Transverse colon (tissue), 4 donors: ENCODE results near the gene CRB2. TPM values are rescaled to one million over a fixed set of nuclear protein-coding genes. Genes with fewer than 3 reads are reported as not detected.

ENCODE experiments used
- DNase-seq: peaks from one replicate; pipeline ENCODE4 v3.0.0-alpha.2; 2019
- H3K27ac ChIP-seq, 4 donors: fragments of 200-600 bp; sonication (generic); 2 replicates each; pipeline ENCODE4 v1.5.1; 2016 to 2018; ENCODE audit warnings: inconsistent platforms in 4 of 4
- H3K27me3 ChIP-seq: fragments of 200-600 bp; sonication (generic); 2 replicates; pipeline ENCODE4 v1.5.1; 2017; ENCODE audit warnings: inconsistent platforms
- H3K36me3 ChIP-seq, 4 donors: fragments of 200-600 bp; sonication (generic); 2 replicates each; pipeline ENCODE4 v1.5.1; 2017 to 2019; ENCODE audit warnings: inconsistent platforms in 4 of 4
- H3K4me1 ChIP-seq, 4 donors: fragments of 200-600 bp; sonication (generic); 2 replicates each; pipeline ENCODE4 v1.5.1; 2017 to 2020; ENCODE audit warnings: inconsistent platforms in 4 of 4
- H3K4me3 ChIP-seq, 4 donors: fragments of 200-600 bp; sonication (generic); 1 replicate in 1 of 4; 2 replicates in 3 of 4; pipeline versions ENCODE4 v1.5.1 to v1.6.1; 2017 to 2019; ENCODE audit warnings: inconsistent platforms in 4 of 4
- H3K9me3 ChIP-seq, 2 donors: fragments of 200-600 bp; sonication (generic); 2 replicates each; pipeline ENCODE4 v1.5.1; 2017 to 2019; ENCODE audit warnings: inconsistent platforms in 2 of 2
- EP300 ChIP-seq: sonication (generic); formaldehyde crosslinking; IDR thresholded peaks from one replicate; pipeline ENCODE4 v1.6.1; 2017; ENCODE audit warnings: antibody characterized with exemption, low read depth
- POLR2A ChIP-seq: fragments of 450-650 bp; IDR thresholded peaks from one replicate; pipeline ENCODE4 v1.6.1; 2016; ENCODE audit warnings: antibody characterized with exemption, mild to moderate bottlenecking, moderate library complexity
- POLR2AphosphoS5 ChIP-seq, 3 donors: sonication (generic); formaldehyde crosslinking; IDR thresholded peaks; one replicate each; pipeline ENCODE4 v1.6.1; 2016; ENCODE audit warnings: antibody characterized with exemption in 3 of 3
- WGBS, 2 donors: methylation state at CpG; one replicate each; pipeline ENCODE4 v1.1.5; 2018; ENCODE audit warnings: low coverage in 1 of 2; 5-methylcytosine and 5-hydroxymethylcytosine counted together
- in situ Hi-C, 4 donors: fragments of 200-750 bp; cut with MboI; loops; one replicate each; pipeline versions ENCODE4 v1.15.0 to v1.15.1; 2017; ENCODE audit warnings: low sequenced_read_pairs in 3 of 4, low pct_ligation_motif_present in 1 of 4, low pct_unique_long_range_greater_than_20kb in 1 of 4
- intact Hi-C: fragments of 100-400 bp; cut with DNase I; formaldehyde crosslinking; loops from one replicate; pipeline ENCODE4 v1.15.1; 2023; ENCODE audit warnings: low total_unique reads
- total RNA-seq, 4 donors: library from RNA; depleted of rRNA; stranded (reverse); fragments of >200 nt; gene quantifications; one replicate each; pipeline ENCODE4 v1.1.0, GENCODE V29; 2016
- TF ChIP-seq, protein P1 (sequence below), 5 experiments: fragments of 200-600 bp in 3 of 5; fragments of 450-650 bp in 2 of 5; sonication (generic) in 3 of 5; IDR thresholded peaks; 1 replicate in 2 of 5; 2 replicates in 3 of 5; pipeline ENCODE4 v1.5.1; 2016 to 2017; ENCODE audit warnings: antibody characterized with exemption in 5 of 5, inconsistent platforms in 3 of 5, mild to moderate bottlenecking in 2 of 5, moderate library complexity in 1 of 5

CRB2 gene
- total RNA-seq, 4 donors from 2014 or later: 0.32 to 0.82 (median 0.75) TPM; not detected in 1

DNA sequence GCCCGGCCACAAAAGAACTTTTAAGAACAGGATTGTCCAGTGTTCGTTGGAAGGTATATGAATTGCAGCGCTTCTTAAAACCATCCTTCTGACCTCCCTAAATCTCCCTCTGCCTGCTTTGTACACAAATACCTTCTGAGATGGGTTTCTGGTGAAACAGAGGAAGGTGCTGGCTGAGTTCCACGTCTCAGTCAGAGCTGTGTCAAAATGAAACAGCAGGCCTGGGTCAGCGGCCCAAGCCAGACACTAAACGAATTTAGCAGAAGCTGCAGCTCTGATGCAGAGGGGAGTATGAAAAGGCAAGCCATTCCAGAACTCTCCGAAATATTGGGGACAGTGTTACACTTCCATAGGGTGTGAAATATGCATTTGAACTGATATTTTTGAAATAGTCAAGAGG is 37.8 kb upstream of the CRB2 start:
- Histone ChIP-seq H3K9me3 (no peaks in the 10 kb centered on the region), H3K27ac (peak overlapping the region in 2 of 4 donors; percentile 19 to 60), H3K4me3 (no peak overlapping the region), H3K36me3 (no peaks in the 10 kb centered on the region), H3K4me1 (peaks cover 0 to 15% (median 2%) of the 10 kb centered on the region in 4 donors), H3K27me3 (no peaks in the 10 kb centered on the region)
- peak; percentile 21 for DNase-seq
- intact Hi-C loops: no loop called here
- TF ChIP-seq, protein P1, sequence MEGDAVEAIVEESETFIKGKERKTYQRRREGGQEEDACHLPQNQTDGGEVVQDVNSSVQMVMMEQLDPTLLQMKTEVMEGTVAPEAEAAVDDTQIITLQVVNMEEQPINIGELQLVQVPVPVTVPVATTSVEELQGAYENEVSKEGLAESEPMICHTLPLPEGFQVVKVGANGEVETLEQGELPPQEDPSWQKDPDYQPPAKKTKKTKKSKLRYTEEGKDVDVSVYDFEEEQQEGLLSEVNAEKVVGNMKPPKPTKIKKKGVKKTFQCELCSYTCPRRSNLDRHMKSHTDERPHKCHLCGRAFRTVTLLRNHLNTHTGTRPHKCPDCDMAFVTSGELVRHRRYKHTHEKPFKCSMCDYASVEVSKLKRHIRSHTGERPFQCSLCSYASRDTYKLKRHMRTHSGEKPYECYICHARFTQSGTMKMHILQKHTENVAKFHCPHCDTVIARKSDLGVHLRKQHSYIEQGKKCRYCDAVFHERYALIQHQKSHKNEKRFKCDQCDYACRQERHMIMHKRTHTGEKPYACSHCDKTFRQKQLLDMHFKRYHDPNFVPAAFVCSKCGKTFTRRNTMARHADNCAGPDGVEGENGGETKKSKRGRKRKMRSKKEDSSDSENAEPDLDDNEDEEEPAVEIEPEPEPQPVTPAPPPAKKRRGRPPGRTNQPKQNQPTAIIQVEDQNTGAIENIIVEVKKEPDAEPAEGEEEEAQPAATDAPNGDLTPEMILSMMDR (IDR thresholded peaks at IDR 0.05): no peak
- TF ChIP-seq POLR2AphosphoS5 (IDR thresholded peaks at IDR 0.05) (no peak), POLR2A (no peak), EP300 (no peak)
- 56 to 59% methylated on average over 3 to 7 of the region's 7 CpGs for WGBS, 2 donors
- in situ Hi-C loops: no loop called here

DNA sequence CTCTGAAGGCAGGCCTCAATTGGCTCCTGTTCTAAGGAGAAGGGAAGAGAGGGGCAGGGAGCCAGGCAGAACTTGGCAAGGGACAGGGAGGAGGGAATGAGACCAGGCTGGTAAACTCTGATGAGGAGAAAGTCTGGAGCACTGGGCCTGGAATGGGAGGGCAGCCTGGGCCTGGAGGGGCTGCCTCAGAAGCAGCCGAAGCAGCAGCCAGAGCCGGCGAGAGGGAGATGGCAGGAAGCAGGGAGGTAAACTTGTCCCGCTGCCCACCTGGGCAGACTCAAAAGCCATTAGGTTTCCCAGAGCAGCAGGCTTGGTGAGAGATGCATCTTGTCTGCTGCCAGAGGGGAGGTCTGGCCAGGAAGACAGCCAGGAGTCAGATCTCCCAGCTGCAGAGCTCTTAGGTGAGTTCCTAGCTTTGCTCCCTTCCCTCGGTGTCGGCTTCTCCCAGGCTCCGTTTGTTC is 37.0 kb upstream of the CRB2 start:
- no peak for DNase-seq
- in situ Hi-C loops: no loop called here
- Histone ChIP-seq H3K36me3 (no peaks in the 10 kb centered on the region), H3K27ac (peak overlapping the region in 2 of 4 donors; percentile 19 to 60), H3K4me1 (peaks cover 0 to 15% (median 2%) of the 10 kb centered on the region in 4 donors), H3K4me3 (no peak overlapping the region), H3K27me3 (no peaks in the 10 kb centered on the region), H3K9me3 (no peaks in the 10 kb centered on the region)
- TF ChIP-seq POLR2A (no peak), POLR2AphosphoS5 (IDR thresholded peaks at IDR 0.05) (no peak), EP300 (no peak)
- TF ChIP-seq, protein P1 (IDR thresholded peaks at IDR 0.05): no peak
- WGBS, 2 donors: 20 to 72% methylated on average over 1 to 7 of the region's 7 CpGs
- intact Hi-C loops: no loop called here

DNA sequence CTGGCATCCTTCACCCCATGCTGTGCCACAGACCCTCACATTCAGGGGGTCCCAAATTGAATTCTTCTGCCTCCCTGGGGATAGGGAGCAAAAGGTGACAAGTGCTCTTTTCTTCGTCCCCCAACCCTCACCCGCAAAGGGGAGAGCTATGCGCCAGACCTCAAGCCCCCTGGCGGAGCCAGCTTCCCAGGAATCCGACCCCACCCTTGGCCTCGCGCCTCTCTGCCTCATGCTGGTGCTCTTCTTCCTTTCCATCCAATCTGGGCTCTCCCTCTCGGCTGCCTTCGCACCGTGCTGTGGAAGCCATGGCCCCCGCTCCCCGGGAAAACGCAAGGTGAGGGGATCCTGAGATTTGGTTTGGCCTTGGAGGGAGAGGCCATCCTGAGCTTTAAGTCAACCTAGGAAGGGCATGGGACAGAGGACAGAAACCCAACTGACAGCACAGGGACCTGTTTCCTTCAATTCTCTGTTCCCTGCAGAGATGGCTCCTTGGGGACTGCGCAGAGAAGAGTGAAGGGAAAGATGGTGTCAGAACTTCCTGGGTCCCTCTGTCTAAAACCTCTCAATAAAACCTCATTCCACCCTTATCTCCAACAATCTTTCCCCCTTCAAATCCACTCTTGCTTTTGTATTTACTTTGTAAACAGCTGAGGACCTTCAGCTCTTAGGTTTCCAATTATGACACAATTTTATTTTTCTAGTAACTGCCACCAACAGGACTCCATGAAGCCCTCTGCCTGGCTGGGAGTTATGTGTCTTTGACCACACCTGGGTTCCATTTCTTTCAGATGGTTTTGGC is 36.3 kb upstream of the CRB2 start:
- WGBS, 2 donors: 86 to 94% methylated on average over 7 to 14 of the region's 14 CpGs
- DNase-seq: no peak
- Histone ChIP-seq H3K9me3 (no peaks in the 10 kb centered on the region), H3K27ac (peak overlapping the region in 2 of 4 donors; percentile 19 to 60), H3K36me3 (no peaks in the 10 kb centered on the region), H3K4me3 (no peak overlapping the region), H3K4me1 (peaks cover 0 to 15% (median 2%) of the 10 kb centered on the region in 4 donors), H3K27me3 (no peaks in the 10 kb centered on the region)
- no peak for TF ChIP-seq POLR2A
- TF ChIP-seq EP300: no peak
- TF ChIP-seq, protein P1 (IDR thresholded peaks at IDR 0.05): no peak
- intact Hi-C loops: no loop called here
- in situ Hi-C loops: no loop called here

DNA sequence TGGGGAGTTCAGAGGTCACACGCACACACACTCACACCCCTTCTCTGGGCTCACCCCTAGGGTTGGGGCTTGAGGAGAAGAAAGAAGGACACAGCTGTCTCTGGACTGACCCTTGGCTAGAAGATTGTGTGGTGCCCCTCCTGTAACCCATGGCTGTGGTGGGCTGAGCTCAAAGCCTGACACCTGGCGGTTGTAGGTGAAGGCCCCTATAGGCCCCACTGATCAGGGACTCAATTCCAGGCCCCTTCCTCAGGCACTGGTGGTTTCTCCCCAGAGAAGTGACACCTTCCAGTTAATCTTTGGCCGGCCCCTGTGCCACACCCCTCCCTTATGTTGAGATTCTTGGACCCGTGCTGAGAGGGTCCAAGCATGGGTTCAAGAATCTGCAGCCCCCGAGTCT is 35.2 kb upstream of the CRB2 start:
- in situ Hi-C loops: no loop called here
- no peak for DNase-seq
- 88% methylated on average over 5 of the region's 5 CpGs; no CpG with 5 or more reads in 1 of the 2 donors for WGBS, 2 donors
- Histone ChIP-seq H3K4me1 (peaks cover 0 to 15% (median 2%) of the 10 kb centered on the region in 4 donors), H3K4me3 (no peak overlapping the region), H3K9me3 (no peaks in the 10 kb centered on the region), H3K36me3 (no peaks in the 10 kb centered on the region), H3K27ac (no peak overlapping the region), H3K27me3 (no peaks in the 10 kb centered on the region)
- TF ChIP-seq, protein P1 (IDR thresholded peaks at IDR 0.05): no peak
- TF ChIP-seq EP300 (no peak), POLR2A (no peak), POLR2AphosphoS5 (IDR thresholded peaks at IDR 0.05) (no peak)
- intact Hi-C loops: no loop called here
